T1000 (cell line): Measurements from ENCODE around the gene PALM2AKAP2.
A peak's percentile ranks its signal among the peaks of the same experiment; 100 is the strongest.
"Not testable (repeated sequence)": the region's sequence is repeated elsewhere in the genome, so short reads cannot be mapped to it uniquely, and the experiment has no call there.

Experiments
- DNase-seq: peaks from one replicate; lab custom pipeline; 2025; ENCODE audit warnings: mixed read lengths; lab: John Stamatoyannopoulos, UW

PALM2AKAP2 gene

DNA sequence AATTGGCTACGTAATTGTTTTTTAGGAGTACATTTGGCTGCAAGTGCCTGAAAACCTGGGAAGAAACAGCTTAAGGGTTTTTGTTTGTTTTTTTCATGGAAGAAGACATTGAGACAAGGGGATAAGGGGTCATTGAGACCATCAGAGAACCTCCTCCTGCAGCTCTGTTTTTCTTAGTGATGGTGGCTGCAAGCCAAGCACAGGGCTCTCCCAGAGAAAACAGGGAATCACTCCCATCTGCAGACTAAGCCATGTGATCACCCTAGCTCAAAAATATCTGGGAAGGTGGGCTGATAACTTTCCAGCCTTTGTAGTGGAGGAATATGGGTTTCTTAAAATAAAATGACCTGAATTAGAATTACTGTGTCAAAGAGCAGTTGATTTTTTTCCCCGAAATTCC, 25.1 kb downstream of the PALM2AKAP2 start:
- no peak for DNase-seq

DNA sequence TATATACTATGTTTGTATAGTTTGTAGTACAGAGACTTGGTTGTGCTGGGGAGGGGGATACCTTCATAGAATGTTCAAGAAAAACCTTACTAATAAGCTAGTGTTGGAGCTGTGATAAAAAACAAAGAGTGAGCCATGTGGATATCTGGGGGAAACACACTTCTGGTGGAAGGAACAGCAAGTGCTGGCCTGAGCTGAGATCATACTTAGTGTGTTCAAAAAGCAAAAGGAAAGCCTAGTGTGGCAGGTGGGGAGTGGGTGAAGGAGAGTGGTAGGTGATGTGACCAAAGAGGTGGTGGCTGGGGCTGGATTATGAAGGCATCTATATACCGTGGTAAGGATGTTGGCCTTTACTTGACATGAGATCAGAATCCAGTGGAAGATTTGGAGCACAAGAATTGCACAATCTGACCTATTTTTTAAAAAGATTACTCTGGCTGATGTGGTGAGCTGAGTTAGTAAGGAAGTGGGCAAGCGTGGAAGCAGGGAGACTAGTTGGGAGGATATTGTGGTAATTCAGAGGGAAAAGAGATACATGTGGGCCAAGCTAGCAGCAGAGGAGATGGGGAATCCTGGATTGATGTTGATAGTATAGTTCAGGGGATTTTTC, 26.6 kb downstream of the PALM2AKAP2 start:
- DNase-seq: no peak

DNA sequence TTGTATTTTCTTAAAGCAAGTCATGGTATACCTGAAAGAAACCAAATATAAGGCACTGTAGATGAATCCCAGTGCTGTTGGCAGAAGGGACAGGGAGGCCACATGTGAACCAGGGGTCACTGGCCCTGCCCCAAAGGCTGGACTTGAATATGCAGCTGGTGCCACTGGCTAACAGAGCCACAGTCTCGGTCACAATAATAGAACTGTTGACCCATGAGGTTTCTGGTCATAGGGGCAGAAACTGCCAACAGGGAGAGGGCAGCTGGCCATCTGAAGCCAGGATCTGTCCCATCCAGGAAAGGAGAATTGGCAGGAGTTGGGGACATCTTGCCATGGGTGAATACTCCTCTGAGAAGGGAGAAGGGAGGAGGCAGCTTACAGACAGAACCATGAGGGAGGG, 31.9 kb downstream of the PALM2AKAP2 start:
- DNase-seq: no peak

DNA sequence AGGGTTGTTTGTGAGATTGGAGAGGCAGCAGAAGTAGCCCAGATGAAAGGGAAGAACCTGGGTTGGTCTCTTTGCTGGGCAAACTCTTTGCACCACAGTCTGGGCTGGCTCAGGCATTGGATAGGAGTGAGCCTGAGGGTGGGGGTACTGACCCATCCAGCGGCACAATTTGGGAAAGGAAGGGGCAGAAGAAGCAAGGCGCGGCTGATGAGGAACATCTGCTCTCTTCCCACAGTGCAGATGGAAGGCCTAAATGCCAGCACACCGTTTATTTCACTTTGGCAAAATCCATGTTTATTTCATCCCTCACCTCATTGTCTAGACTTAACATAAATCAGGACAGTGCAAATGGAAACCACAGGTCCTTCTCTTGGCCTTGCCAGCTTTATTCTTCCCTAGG, 32.3 kb downstream of the PALM2AKAP2 start:
- no peak for DNase-seq

DNA sequence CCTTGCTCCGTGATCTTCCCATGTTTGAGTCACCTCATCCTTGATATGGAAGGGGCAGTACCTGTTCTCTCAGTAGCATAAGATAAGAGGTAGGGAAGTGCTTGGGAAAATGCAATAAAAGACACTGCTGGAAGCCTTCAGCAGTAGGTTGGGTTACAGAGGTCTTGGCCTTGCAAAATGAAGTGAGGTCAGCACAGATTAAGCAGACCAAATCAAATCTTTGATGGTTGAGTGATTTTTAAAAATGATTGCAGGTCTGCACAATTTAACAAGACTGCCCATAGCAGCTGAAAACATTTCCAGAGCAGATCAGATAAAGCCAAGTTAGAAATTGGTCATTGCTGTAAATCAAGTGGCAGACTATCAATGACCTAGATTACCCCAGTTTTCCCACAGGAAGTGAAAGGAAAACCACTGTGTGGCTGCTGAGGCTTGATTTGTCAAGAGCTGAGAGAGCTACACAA, 32.9 kb downstream of the PALM2AKAP2 start:
- no peak for DNase-seq

DNA sequence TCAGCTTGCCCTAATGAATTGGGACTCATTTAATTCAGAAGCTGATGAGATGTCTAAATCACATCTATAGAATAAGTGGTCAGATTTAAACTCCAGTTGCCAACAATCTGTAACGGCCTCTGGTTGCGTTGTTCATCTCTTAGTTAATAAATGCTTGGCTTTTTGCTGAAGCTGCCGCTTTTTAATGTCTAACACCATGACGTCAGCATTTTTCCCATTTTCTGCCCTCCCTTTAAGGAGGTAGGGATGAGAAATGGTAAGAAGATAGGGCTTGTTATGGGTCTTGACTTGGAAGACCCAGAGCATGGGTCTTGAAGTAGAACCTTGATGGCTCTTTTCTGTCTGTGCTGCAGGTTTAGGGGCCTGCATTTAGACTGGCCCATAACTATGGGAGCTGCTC, 33.3 kb downstream of the PALM2AKAP2 start:
- no peak for DNase-seq

DNA sequence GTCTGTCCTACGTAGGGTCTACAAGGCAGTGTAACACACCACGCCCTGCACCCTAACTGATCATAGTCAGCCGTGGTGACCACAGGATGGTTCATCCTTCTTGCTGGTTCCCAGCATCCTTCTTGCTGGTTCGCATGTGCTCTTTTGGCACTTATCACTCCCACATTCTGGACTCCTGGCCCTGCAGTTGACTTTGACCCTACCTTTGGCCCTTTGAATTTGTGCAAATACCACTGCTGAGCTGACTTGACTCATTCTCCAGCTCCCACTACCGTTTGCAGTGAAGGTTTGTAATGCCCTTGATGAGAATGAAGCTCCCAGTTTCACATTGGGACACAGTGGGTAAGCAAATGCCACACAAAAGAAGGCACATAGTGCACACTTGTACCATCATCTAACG, 33.8 kb downstream of the PALM2AKAP2 start:
- DNase-seq: no peak

DNA sequence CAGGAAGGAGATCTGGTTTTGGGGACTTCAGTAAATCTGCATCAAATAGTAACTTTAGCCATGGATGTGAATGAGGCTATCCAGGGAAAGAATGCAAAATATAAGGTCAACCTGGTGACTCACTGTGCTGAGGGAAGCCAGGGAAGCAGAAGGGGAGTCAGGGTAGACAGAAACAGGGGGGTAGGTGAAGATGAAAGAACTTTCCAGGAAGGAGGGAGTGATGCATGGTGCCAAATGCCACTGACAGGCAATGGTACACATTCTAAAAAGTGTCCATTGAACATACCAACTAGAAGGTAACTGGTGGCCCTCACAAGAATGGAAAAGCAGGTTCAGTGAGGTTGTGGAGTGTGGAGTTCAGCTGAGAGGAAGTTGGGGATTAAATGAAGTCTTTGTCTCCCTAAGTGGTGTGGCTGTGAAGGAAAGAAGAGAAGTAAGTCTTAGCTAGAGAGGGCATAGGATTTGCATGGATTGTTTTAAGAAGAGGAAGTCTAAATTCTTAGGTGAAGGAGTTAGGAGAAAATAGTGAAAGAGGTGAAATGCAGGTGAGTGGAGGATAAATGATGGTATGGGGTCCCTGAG, 35.5 kb downstream of the PALM2AKAP2 start:
- DNase-seq: no peak

DNA sequence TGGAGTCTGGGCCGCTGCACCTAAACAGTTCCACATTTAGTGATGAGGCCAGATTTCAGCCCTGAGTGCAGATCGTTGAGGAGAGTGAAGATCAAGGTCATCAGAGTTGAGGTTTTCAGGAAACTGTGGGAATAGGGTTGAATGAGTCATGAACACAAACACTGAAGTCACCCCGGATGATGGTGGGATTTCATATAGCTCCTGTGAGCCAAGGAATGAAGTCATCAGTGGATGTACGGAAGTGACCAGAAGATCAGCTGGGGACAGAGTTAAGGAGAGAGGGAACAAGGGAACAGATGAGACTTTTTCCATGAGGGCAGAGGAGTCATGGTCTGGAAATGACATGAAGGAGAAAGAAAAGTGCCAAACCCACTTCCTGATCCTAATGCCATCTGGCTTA, 36.5 kb downstream of the PALM2AKAP2 start:
- DNase-seq: peak; percentile 65

DNA sequence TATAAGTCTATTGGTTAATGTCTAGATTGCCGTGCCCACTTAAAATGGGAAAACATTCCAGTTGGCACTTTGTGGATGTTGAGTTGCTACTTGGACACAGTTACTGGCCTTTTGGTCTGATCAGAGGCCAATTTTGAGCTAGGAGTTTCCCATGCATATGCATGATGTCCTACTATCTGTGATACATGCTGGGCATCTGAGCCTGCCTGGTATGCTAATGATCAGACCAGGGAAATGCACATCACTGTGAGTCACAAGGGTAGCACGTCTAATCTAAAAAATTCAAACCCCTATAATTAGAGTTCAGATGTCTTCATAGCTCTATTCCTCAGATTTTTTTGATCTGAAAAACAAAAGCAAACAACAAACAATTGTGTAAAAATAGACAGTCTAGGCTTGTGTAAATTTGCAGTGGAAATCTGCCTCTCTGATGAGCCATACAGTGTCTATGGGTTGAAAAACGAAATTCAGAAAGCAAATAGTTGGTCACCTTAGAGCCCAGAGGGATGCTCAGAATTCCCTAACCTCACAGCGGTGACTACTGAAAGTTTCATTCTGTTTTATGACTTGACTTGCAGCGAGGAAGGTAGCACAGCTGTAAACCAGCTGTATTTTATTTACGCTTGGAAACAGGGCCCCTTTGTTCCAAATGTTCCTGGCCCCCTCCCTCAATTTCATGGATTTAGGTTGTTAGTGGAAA, 37.3 kb downstream of the PALM2AKAP2 start:
- DNase-seq: no peak

DNA sequence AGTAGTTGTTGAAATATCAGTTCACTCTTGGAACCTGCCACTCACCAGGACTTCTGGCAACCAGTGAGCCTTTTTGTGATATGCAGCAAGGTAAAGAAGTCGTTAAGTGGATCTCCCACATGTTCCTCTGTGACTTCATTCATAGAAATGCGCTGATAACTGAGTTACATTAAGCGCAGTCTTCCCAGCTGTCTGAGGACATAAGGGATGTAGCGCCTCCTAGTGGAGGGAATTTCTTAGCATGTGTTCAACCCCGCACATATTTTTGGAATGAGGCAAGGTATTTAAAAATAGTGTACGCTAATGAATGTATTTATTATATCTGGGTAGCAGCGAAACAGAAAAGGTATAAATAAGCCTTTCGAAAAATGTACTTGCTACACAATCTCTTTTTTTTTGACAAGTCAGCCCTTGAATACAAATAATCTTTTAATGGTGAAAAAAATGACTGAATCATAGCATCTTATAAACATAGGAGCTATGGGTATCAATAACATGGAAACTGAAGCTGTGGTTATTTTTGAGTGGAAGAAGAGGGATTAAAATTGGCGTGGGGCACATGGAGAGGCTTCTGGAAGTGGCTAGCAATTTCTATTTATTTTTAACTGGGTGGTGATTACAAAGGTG, 38.0 kb downstream of the PALM2AKAP2 start:
- peak; percentile 70 for DNase-seq

DNA sequence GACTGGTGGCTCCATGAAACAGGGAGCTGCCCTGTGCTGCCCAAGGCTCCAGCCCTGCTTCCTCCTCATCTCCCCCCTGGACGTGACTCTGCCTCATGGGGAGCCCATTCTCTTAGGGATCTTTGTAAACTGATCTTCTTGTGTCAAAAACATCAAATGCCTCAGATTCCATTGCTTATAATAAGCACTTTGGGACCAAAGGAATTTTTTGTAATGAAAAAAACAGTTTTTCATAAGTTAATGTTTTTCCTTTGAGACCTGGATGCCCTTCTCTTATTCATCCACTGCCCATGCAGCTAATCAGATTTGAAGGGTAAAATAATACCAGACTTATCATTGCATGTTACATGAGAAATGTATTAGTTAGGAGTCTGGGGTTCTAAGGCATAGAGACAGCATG, 41.7 kb downstream of the PALM2AKAP2 start:
- DNase-seq: no peak

DNA sequence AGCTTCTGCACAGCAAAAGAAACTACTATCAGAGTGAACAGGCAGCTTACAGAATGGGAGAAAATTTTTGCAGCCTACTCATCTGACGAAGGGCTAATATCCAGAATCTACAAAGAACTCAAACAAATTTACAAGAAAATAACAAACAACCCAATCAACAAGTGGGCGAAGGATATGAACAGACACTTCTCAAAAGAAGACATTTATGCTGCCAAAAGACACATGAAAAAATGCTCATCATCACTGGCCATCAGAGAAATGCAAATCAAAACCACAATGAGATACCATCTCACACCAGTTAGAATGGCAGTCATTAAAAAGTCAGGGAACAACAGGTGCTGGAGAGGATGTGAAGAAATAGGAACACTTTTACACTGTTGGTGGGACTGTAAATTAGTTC, 45.4 kb downstream of the PALM2AKAP2 start:
- not testable (repeated sequence) for DNase-seq

DNA sequence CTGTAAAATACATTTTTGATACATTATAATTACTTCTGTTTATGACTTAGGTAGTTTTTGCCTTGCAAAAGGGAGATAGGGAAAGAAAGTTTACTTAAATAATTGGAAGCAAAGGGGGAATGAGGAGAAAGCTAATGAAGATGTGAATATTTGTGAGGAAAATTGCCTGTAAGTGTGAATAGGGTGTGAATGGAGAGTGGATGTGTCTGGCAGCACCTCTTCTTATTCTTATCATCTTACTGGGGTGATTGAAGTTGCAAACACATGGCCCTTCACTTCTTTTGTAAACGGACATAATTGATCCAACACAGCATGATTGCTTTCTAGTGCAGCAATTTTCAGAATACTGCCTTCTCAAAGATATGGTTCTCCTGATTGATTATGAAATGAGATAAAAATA, 46.6 kb downstream of the PALM2AKAP2 start:
- DNase-seq: no peak

DNA sequence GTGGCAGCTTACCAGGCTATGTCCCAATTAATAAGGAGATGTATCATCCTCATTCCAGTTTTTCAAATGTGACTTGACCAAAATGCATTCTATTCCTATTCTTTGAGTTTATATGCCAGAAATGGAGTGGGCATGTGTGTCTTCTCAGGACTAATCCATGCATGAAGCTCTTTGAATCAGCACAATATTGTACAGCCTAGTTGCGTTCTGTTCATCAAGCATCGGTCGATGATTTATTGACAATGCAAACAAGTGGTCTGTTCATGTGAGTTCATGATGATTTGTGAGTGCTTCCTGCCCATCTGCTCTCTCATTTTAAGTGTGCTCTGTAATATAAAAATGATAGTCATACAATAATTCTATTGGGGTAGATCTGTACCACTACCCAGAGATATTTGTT, 48.3 kb downstream of the PALM2AKAP2 start:
- DNase-seq: no peak
